HG03432 (cell line): ENCODE measurements around the gene ADGRB2.

Experiments used
- ATAC-seq: cut with Tn5 transposase; IDR thresholded peaks from one replicate; pipeline ENCODE4 v1.9.1; 2021; ENCODE audit warnings: mild to moderate bottlenecking, moderate library complexity; ENCODE audit not compliant: unreplicated experiment

The ADGRB2 gene

GRCh38 chr1:31764312-31765040, at the start of gene ADGRB2:
ADGRB2 (minus strand) TSS chr1:31764340; CDS start chr1:31757221, 7,119 bp downstream.
- no peak for ATAC-seq

GRCh38 chr1:31812158-31812829, 48.2 kb upstream of the ADGRB2 start:
- no peak for ATAC-seq

GRCh38 chr1:31811605-31812004, 47.5 kb upstream of the ADGRB2 start:
- ATAC-seq, result no peak

GRCh38 chr1:31809698-31810097, 45.6 kb upstream of the ADGRB2 start:
- ATAC-seq, result no peak

GRCh38 chr1:31807273-31808048, 43.3 kb upstream of the ADGRB2 start:
- ATAC-seq, result no peak

GRCh38 chr1:31805318-31805717, 41.2 kb upstream of the ADGRB2 start:
- ATAC-seq, result no peak

- ATAC-seq, result no peak
Observed at GRCh38 chr1:31804098-31804497, 40.0 kb upstream of the ADGRB2 start.

GRCh38 chr1:31803610-31804009, 39.5 kb upstream of the ADGRB2 start:
- no peak for ATAC-seq

- no peak for ATAC-seq
Observed at GRCh38 chr1:31802190-31803150, 38.3 kb upstream of the ADGRB2 start.

- no peak for ATAC-seq
Observed at GRCh38 chr1:31801458-31801857, 37.3 kb upstream of the ADGRB2 start.

GRCh38 chr1:31800674-31800967, 36.5 kb upstream of the ADGRB2 start:
- no peak for ATAC-seq

- ATAC-seq, result no peak
Observed at GRCh38 chr1:31799895-31800673, 35.9 kb upstream of the ADGRB2 start.

- ATAC-seq, result no peak
Observed at GRCh38 chr1:31799196-31799894, 35.2 kb upstream of the ADGRB2 start.

GRCh38 chr1:31798433-31799195, 34.5 kb upstream of the ADGRB2 start:
- no peak for ATAC-seq

GRCh38 chr1:31798086-31798432, 33.9 kb upstream of the ADGRB2 start:
- no peak for ATAC-seq

GRCh38 chr1:31797216-31797615, 33.1 kb upstream of the ADGRB2 start:
- no peak for ATAC-seq

- no peak for ATAC-seq
Observed at GRCh38 chr1:31796707-31797106, 32.6 kb upstream of the ADGRB2 start.

- ATAC-seq, result no peak
Observed at GRCh38 chr1:31795801-31796621, 31.9 kb upstream of the ADGRB2 start.
